HEK293 (cell line): ENCODE data around the gene PHAX.

Experiments used
- CTCF ChIA-PET: fragments of 350-600 bp; formaldehyde crosslinking; extraction: SDS; loops from one replicate; lab custom pipeline; 2021; ENCODE audit warnings: antibody characterized with exemption; lab: Yijun Ruan, JAX
- POLR2A ChIA-PET: fragments of 300-600 bp; formaldehyde crosslinking; extraction: SDS; loops from one replicate; lab custom pipeline; 2020; ENCODE audit warnings: antibody characterized with exemption, inconsistent platforms; lab: Yijun Ruan, JAX
- H3K27ac ChIP-seq: fragments of 200-500 bp; sonication (Bioruptor generic); 2 replicates; pipeline ENCODE4 v1.5.1; 2014; ENCODE audit warnings: low read depth, low read length, control low read depth, inconsistent platforms; ENCODE audit errors: extremely low read depth
- H3K36me3 ChIP-seq, 2 experiments: fragments of 200-500 bp in 1 of 2; sonication (Bioruptor generic) in 1 of 2; 1 replicate in 1 of 2; 2 replicates in 1 of 2; pipeline ENCODE4 v1.5.1; 2014 to 2017; ENCODE audit warnings: inconsistent platforms in 2 of 2, low read length in 2 of 2; ENCODE audit not compliant: control insufficient read depth in 2 of 2, insufficient read depth in 1 of 2
- H3K4me1 ChIP-seq: fragments of 200-500 bp; sonication (Bioruptor generic); 2 replicates; pipeline ENCODE4 v1.5.1; 2014; ENCODE audit warnings: mild to moderate bottlenecking, low read length, inconsistent platforms; ENCODE audit not compliant: control insufficient read depth, insufficient read depth
- H3K4me3 ChIP-seq: 2 replicates; pipeline ENCODE4 v1.5.1; 2011; ENCODE audit warnings: low read depth, mild to moderate bottlenecking, control low read depth, low read length, moderate library complexity
- H3K9me3 ChIP-seq: fragments of 200-500 bp; sonication (Bioruptor generic); 2 replicates; pipeline ENCODE4 v1.5.1; 2014; ENCODE audit warnings: low read depth, low read length, inconsistent platforms; ENCODE audit not compliant: control insufficient read depth, insufficient read depth
- CTCF ChIP-seq: fragments of 450-650 bp; formaldehyde crosslinking; IDR thresholded peaks from 2 replicates; pipeline ENCODE4 v1.5.1; 2016; ENCODE audit warnings: missing biosample characterization, missing genetic modification characterization
- FEZF1 ChIP-seq: fragments of 450-650 bp; formaldehyde crosslinking; IDR thresholded peaks from 2 replicates; pipeline ENCODE4 v1.5.1; 2016; ENCODE audit warnings: missing biosample characterization, missing genetic modification characterization
- KLF16 ChIP-seq: fragments of 450-650 bp; formaldehyde crosslinking; IDR thresholded peaks from 2 replicates; pipeline ENCODE4 v1.5.1; 2017; ENCODE audit warnings: missing biosample characterization, missing genetic modification characterization
- PRDM4 ChIP-seq: fragments of 450-650 bp; formaldehyde crosslinking; IDR thresholded peaks from 2 replicates; pipeline ENCODE4 v1.5.1; 2017; ENCODE audit warnings: missing biosample characterization, missing genetic modification characterization
- PRDM6 ChIP-seq: fragments of 450-650 bp; formaldehyde crosslinking; IDR thresholded peaks from 2 replicates; pipeline ENCODE4 v1.5.1; 2017; ENCODE audit warnings: missing biosample characterization, missing genetic modification characterization
- SP2 ChIP-seq: fragments of 450-650 bp; formaldehyde crosslinking; IDR thresholded peaks from 2 replicates; pipeline ENCODE4 v1.5.1; 2016; ENCODE audit warnings: missing biosample characterization, missing genetic modification characterization
- ZBTB10 ChIP-seq: fragments of 450-650 bp; formaldehyde crosslinking; IDR thresholded peaks from 2 replicates; pipeline ENCODE4 v1.5.1; 2016; ENCODE audit warnings: missing biosample characterization, missing genetic modification characterization
- ZBTB11 ChIP-seq: fragments of 450-650 bp; formaldehyde crosslinking; conservative IDR thresholded peaks from 2 replicates; pipeline ENCODE4 v1.5.1; 2016; ENCODE audit warnings: low read depth, missing biosample characterization, missing genetic modification characterization
- ZBTB20 ChIP-seq: fragments of 450-650 bp; formaldehyde crosslinking; IDR thresholded peaks from 2 replicates; pipeline ENCODE4 v1.5.1; 2016; ENCODE audit warnings: missing biosample characterization, missing genetic modification characterization
- ZFP3 ChIP-seq: fragments of 450-650 bp; formaldehyde crosslinking; IDR thresholded peaks from 2 replicates; pipeline ENCODE4 v1.5.1; 2016; ENCODE audit warnings: low read depth, missing biosample characterization, missing genetic modification characterization
- ZNF155 ChIP-seq: fragments of 450-650 bp; formaldehyde crosslinking; IDR thresholded peaks from 2 replicates; pipeline ENCODE4 v1.5.1; 2016; ENCODE audit warnings: missing biosample characterization, missing genetic modification characterization
- ZNF239 ChIP-seq: fragments of 450-650 bp; formaldehyde crosslinking; IDR thresholded peaks from 2 replicates; pipeline ENCODE4 v1.5.1; 2016; ENCODE audit warnings: missing biosample characterization, missing genetic modification characterization
- ZNF280C ChIP-seq: fragments of 450-650 bp; formaldehyde crosslinking; IDR thresholded peaks from 2 replicates; pipeline ENCODE4 v1.5.1; 2016; ENCODE audit warnings: missing biosample characterization, missing genetic modification characterization
- ZNF555 ChIP-seq: fragments of 450-650 bp; formaldehyde crosslinking; conservative IDR thresholded peaks from 2 replicates; pipeline ENCODE4 v1.5.1; 2017; ENCODE audit warnings: missing biosample characterization, mild to moderate bottlenecking, missing genetic modification characterization, inconsistent platforms
- ZNF560 ChIP-seq: fragments of 450-650 bp; formaldehyde crosslinking; IDR thresholded peaks from 2 replicates; pipeline ENCODE4 v1.5.1; 2017; ENCODE audit warnings: missing biosample characterization, missing genetic modification characterization, borderline replicate concordance
- ZNF677 ChIP-seq: fragments of 450-650 bp; IDR thresholded peaks from 2 replicates; pipeline ENCODE4 v1.5.0; 2018; ENCODE audit warnings: missing biosample characterization, mild to moderate bottlenecking, missing genetic modification characterization, moderate library complexity
- ZNF692 ChIP-seq: fragments of 450-650 bp; formaldehyde crosslinking; IDR thresholded peaks from 2 replicates; pipeline ENCODE4 v1.5.1; 2016; ENCODE audit warnings: missing biosample characterization, missing genetic modification characterization
- ZNF768 ChIP-seq: fragments of 450-650 bp; formaldehyde crosslinking; IDR thresholded peaks from 2 replicates; pipeline ENCODE4 v1.5.1; 2018; ENCODE audit warnings: missing biosample characterization, mild to moderate bottlenecking, missing genetic modification characterization
- ZNF792 ChIP-seq: fragments of 450-650 bp; formaldehyde crosslinking; IDR thresholded peaks from 2 replicates; pipeline ENCODE4 v1.5.1; 2016; ENCODE audit warnings: missing biosample characterization, missing genetic modification characterization

PHAX gene

GRCh38 chr5:126674145-126674544 lies 73.4 kb downstream of the PHAX start:
- POLR2A ChIA-PET = no interaction called here
- TF ChIP-seq ZNF155 (no peak), ZNF555 (no peak), ZBTB20 (tag by site-specific recombination) (no peak), ZBTB10 (no peak), ZNF677 (tag by site-specific recombination) (no peak), ZNF692 (tag by site-specific recombination) (no peak), KLF16 (no peak), ZFP3 (tag by site-specific recombination) (no peak), ZBTB11 (tag by site-specific recombination) (no peak), ZNF560 (tag by site-specific recombination) (no peak), CTCF (tag by site-specific recombination) (no peak), ZNF768 (tag by site-specific recombination) (no peak), ZNF280C (tag by site-specific recombination) (no peak), PRDM6 (no peak), PRDM4 (tag by site-specific recombination) (no peak), FEZF1 (tag by site-specific recombination) (no peak), ZNF239 (tag by site-specific recombination) (no peak), ZNF792 (tag by site-specific recombination) (no peak), SP2 (no peak)

More at GRCh38 chr5:126674145-126674544, 73.4 kb downstream of the PHAX start:
- H3K4me3 ChIP-seq = no peak overlapping the region
- CTCF ChIA-PET = interaction anchor here (0.5 to 8.5 kb wide), 5 partner anchors 8 to 175 kb away, joined by 4 to 137 read pairs (median 4); partner anchors contain the start of gene LMNB1
- H3K27ac ChIP-seq = no peak overlapping the region
- no peaks in the 10 kb centered on the region for H3K9me3 ChIP-seq
- no peaks in the 10 kb centered on the region for H3K4me1 ChIP-seq
- H3K36me3 ChIP-seq = no peaks in the 10 kb centered on the region
